ENCODE data around the gene KRI1. TPM values are rescaled to one million over a fixed set of nuclear protein-coding genes. Genes with fewer than 3 reads are reported as not detected.

The KRI1 gene
- total and polyA plus RNA-seq, 2 donors (not counting 3 experiments of a cell fraction or from before 2014, with no cell fraction given), result 6.7 to 25.7 TPM

DNA sequence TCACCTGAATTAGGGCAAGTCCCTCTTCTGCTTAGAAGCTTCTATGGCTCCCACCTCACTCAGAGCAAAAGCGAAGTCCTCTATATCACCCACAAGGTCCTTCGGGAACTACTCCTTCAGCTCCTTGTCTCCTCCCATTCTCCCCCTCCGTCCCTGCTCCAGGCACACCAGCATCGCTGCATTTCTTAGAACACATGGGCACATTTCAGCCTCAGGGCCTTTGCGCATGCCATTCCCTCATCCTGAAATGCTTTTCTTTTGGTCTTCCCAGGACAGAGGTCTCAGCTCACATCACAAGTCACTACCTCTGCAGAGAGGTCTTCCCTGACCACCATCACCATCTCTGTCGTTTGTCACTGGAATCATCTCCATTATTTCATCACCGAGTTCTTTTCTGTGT lies 52.6 kb downstream of the KRI1 start:
- CTCF ChIA-PET, result interaction anchor here (1.3 kb wide), 1 partner anchor 27 kb away, joined by 3 read pairs; no protein-coding TSS in a partner anchor
- H2AFZ ChIP-seq (ENCODE audit: low read depth, low read length), result no peak overlapping the region
- H3K36me3 ChIP-seq (ENCODE audit: control insufficient read depth in 2 of 2, extremely low read depth in 1 of 2, insufficient read depth in 2 of 2, low read length in 2 of 2), result no peaks in the 10 kb centered on the region
- H3K9me3 ChIP-seq (replicated peaks; ENCODE audit: control insufficient read depth, insufficient read depth, low read length), result no peaks in the 10 kb centered on the region
- peaks cover 2% of the 10 kb centered on the region for H3K4me1 ChIP-seq (ENCODE audit: control insufficient read depth, extremely low read depth, insufficient read depth, low read length)
- H3K27me3 ChIP-seq (ENCODE audit: control insufficient read depth in 2 of 2, insufficient read depth in 2 of 2, low read length in 2 of 2), result peaks cover 39 to 53% of the 10 kb centered on the region in 2 experiments
- POLR2A ChIA-PET, result interaction anchor here (0.6 kb wide), 1 partner anchor 27 kb away, joined by 3 read pairs; no protein-coding TSS in a partner anchor
- H3K27ac ChIP-seq (ENCODE audit: insufficient read depth, low read depth, low read length), result no peak overlapping the region
- H3K4me3 ChIP-seq (replicated peaks in 1 of 3; ENCODE audit: insufficient read depth in 1 of 3, low read depth in 1 of 3, low read length in 3 of 3), result no peak overlapping the region
- H4K20me1 ChIP-seq (replicated peaks; ENCODE audit: control insufficient read depth, extremely low read depth, insufficient read depth, low read length), result no peaks in the 10 kb centered on the region
- no peak for FAIRE-seq
- no peak overlapping the region for H3K9ac ChIP-seq (replicated peaks; ENCODE audit: extremely low read depth, insufficient read depth, low read length)
- no peaks in the 10 kb centered on the region for H3K9me1 ChIP-seq (replicated peaks; ENCODE audit: control insufficient read depth, extremely low read depth, insufficient read depth, low read length)
- H3K79me2 ChIP-seq (ENCODE audit: control insufficient read depth, insufficient read depth, low read length), result no peaks in the 10 kb centered on the region
- BruUV-seq (replicated peaks), result no TSS peak
- TF ChIP-seq GATA2 (IDR thresholded peaks at IDR 0.05; ENCODE audit: insufficient read depth, insufficient read length, low read depth, low read length) (no peak), JUN (IDR thresholded peaks at IDR 0.05; ENCODE audit: borderline replicate concordance, insufficient read depth, insufficient read length, low read depth) (no peak), MYC (IDR thresholded peaks at IDR 0.05; ENCODE audit: low read depth, low read length) (no peak), POLR2A (IDR thresholded peaks at IDR 0.05; ENCODE audit: low read depth, low read length) (no peak), EZH2 (IDR thresholded peaks at IDR 0.05; ENCODE audit: borderline replicate concordance, low read depth, low read length, severe bottlenecking) (no peak), FOS (IDR thresholded peaks at IDR 0.05; ENCODE audit: borderline replicate concordance, insufficient read depth, low read length) (no peak), POLR2AphosphoS5 (IDR thresholded peaks at IDR 0.05; ENCODE audit: insufficient read depth, low read depth, low read length) (no peak)
- TF ChIP-seq, protein P1, sequence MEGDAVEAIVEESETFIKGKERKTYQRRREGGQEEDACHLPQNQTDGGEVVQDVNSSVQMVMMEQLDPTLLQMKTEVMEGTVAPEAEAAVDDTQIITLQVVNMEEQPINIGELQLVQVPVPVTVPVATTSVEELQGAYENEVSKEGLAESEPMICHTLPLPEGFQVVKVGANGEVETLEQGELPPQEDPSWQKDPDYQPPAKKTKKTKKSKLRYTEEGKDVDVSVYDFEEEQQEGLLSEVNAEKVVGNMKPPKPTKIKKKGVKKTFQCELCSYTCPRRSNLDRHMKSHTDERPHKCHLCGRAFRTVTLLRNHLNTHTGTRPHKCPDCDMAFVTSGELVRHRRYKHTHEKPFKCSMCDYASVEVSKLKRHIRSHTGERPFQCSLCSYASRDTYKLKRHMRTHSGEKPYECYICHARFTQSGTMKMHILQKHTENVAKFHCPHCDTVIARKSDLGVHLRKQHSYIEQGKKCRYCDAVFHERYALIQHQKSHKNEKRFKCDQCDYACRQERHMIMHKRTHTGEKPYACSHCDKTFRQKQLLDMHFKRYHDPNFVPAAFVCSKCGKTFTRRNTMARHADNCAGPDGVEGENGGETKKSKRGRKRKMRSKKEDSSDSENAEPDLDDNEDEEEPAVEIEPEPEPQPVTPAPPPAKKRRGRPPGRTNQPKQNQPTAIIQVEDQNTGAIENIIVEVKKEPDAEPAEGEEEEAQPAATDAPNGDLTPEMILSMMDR (IDR thresholded peaks at IDR 0.05; ENCODE audit: extremely low read depth in 1 of 2, insufficient read depth in 1 of 2, low read depth in 1 of 2, low read length in 2 of 2), result no peak
- TF ChIP-seq, protein P2, sequence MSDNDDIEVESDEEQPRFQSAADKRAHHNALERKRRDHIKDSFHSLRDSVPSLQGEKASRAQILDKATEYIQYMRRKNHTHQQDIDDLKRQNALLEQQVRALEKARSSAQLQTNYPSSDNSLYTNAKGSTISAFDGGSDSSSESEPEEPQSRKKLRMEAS (IDR thresholded peaks at IDR 0.05; ENCODE audit: insufficient read depth, insufficient read length), result no peak
- DNase-seq (ENCODE audit: low read depth, low spot score), result no peak
- dilution Hi-C loops (cut with MboI; ENCODE audit: extremely low pct_ligation_motif_present, low sequenced_read_pairs), result no loop called here
- no peak overlapping the region for H3K4me2 ChIP-seq (ENCODE audit: insufficient read depth, low read length)
- intact Hi-C loops (cut with micrococcal nuclease), result loop anchor here (5.0 kb wide), 1 partner anchor 184 kb away; no protein-coding TSS in a partner anchor
